Epithelial cell of proximal tubule (primary cell): Measurements from ENCODE around the gene TBC1D17. TPM values are rescaled to one million over a fixed set of nuclear protein-coding genes. Genes with fewer than 3 reads are reported as not detected.
"Not testable (repeated sequence)": the region's sequence is repeated elsewhere in the genome, so short reads cannot be mapped to it uniquely, and the experiment has no call there.

ENCODE experiments used
- DNase-seq: peaks from one replicate; pipeline ENCODE4 v3.0.0-alpha.2; 2011; ENCODE audit warnings: low read depth
- H3K4me3 ChIP-seq: 2 replicates; pipeline ENCODE4 v1.5.1; 2011; ENCODE audit warnings: low read depth, mild to moderate bottlenecking, low read length
- total RNA-seq: library from RNA; depleted of rRNA; stranded (reverse); fragments of >200 nt; gene quantifications from 2 replicates; pipeline ENCODE4 v1.2.3, GENCODE V29; 2015
- TF ChIP-seq, protein P1 (sequence below): conservative IDR thresholded peaks from 2 replicates; pipeline ENCODE4 v1.5.1; 2012; ENCODE audit warnings: low read depth, mild to moderate bottlenecking, low read length

The TBC1D17 gene
- total RNA-seq, 1 donor from 2014 or later = 11.9 TPM

DNA sequence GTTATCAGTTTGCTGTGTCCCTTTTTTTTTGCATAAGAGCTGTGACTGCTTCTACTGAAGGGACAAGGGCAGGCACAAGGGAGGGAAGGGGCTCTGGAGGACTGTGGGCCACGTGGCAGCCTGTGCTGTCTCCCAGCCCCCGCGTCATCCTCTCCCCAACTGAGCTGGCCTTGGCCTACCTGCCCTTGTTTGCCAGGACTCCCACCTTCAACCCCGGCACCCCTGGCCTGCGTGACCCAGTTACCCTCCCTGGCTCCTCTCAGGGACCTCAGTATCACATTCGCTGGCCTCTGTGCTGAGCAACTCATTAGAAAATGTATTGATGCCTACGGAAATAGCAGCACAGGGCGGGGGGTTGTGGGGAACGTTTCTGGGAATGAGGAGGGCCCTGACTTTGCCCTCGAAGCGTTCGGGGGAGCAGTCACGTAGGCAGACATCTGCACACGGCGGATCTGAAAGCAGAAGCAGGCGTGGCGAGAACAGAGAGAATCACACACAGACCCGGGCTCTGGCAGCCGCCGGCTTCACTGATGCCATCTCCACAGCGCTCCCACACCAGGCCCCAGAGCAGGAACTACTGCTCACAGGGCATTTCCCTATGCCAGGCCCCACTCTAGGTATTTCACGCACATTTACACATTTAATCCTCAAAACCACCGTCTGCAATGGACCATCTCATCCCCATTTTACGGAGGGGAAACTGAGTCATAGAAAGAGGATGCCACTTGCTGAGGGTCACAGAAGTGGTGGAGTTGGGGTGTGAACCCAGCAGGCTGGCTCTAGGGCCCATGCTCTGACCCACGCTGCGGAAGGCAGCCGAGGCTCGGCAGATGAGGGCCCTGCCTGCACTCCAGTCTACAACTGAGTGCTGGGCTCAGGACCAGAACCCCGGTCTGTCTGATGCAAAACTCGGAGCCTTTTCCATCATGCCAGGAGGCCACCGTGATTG is 45.8 kb downstream of the TBC1D17 start:
- DNase-seq = no peak
- no peak overlapping the region for H3K4me3 ChIP-seq
- TF ChIP-seq, protein P1, sequence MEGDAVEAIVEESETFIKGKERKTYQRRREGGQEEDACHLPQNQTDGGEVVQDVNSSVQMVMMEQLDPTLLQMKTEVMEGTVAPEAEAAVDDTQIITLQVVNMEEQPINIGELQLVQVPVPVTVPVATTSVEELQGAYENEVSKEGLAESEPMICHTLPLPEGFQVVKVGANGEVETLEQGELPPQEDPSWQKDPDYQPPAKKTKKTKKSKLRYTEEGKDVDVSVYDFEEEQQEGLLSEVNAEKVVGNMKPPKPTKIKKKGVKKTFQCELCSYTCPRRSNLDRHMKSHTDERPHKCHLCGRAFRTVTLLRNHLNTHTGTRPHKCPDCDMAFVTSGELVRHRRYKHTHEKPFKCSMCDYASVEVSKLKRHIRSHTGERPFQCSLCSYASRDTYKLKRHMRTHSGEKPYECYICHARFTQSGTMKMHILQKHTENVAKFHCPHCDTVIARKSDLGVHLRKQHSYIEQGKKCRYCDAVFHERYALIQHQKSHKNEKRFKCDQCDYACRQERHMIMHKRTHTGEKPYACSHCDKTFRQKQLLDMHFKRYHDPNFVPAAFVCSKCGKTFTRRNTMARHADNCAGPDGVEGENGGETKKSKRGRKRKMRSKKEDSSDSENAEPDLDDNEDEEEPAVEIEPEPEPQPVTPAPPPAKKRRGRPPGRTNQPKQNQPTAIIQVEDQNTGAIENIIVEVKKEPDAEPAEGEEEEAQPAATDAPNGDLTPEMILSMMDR = no peak

DNA sequence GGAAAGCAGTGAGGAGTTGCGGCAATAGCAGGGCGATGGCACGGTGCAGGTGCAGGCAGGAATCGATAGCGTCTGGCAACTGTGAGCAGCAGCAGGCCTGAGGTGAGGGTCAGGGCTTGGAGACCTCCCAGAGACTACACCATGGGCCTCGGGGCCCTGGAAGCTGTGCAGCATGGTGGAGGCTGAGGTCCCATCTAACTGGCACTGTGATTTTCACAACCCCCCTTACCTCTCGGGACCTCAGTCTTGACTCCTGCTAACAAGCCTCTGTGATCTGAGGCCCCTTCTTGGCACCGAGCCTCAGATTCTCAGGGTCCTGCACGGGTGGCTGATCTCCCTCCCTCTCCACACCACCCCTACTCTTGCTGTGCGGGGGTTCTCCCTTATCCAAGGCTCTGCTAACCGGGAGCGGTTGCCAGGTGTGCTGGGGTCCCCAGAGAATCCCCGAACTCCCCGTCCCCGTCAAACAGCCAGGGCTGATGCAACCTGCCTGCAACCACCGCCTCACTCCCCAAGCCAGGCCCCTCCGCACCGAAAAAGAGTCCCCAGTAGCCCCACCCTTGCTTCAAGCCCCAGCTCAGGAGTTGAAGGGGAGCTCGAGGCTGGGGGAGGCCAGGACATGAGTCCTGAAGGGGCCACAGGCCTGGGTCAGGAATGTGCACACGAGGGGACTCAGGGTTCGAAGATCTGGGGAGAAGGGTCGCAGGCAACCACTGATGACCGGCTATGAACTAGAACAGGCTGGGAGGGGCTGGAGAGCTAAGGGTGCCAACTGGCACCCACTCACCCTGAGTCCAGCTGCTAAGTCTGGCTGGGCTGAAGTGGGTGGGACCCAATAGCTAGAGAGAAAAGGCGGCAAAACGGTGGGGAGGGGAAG is 46.7 kb downstream of the TBC1D17 start:
- TF ChIP-seq, protein P1 = no peak
- no peak for DNase-seq
- no peak overlapping the region for H3K4me3 ChIP-seq

DNA sequence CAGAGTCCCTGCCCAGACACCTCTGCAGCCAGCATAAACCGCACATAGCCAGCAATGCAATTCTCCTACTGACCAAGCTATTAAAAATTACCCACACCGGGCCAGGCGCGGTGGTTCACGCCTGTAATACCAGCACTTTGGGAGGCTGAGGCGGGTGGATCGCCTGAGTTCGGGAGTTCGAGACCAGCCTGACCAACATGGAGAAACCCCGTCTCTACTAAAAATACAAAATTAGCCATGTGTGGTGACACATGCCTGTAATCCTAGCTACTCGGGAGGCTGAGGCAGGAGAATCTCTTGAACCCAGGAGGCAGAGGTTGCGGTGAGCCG is 47.3 kb downstream of the TBC1D17 start:
- DNase-seq, H3K4me3 ChIP-seq: not testable (repeated sequence)

DNA sequence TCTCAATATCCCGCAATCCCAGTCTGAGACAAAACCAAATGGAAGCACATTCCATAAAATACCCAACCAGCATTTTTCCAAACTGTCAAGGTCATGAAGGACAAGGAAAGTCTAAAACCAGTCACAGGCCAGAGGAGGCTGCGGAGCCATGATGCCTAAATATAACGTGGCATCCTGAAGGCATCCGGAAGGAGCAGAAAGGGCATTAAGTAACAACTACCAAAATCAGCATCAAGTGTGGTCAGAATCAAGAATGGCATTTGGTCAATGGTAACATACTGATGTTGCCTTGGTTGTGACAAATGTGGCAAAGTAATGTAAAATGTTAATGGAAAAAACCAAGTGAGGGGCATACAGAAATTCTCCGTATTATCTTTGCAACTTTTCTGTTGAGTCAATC is 48.0 kb downstream of the TBC1D17 start:
- H3K4me3 ChIP-seq = no peak overlapping the region
- TF ChIP-seq, protein P1 = no peak
- DNase-seq = no peak

DNA sequence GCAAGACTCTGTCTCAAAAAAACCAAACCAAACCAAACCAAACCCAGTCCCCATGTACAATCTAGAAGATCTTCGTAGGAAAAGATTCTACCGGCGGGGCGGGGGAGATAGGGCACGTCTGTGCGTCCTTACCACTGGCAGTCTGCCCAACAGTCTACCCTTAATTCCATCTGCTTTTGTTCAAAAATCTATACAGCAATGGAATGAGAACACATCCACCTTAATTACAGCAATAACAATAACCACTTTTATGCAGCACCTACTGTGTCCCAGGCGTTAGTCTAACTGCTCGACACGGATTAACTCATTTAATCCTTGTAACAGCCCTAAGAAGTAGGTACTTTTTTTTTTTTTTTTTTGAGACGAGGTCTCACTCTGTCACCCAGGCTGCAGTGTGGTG is 49.0 kb downstream of the TBC1D17 start:
- no peak for DNase-seq
- H3K4me3 ChIP-seq = no peak overlapping the region
- TF ChIP-seq, protein P1 = no peak

DNA sequence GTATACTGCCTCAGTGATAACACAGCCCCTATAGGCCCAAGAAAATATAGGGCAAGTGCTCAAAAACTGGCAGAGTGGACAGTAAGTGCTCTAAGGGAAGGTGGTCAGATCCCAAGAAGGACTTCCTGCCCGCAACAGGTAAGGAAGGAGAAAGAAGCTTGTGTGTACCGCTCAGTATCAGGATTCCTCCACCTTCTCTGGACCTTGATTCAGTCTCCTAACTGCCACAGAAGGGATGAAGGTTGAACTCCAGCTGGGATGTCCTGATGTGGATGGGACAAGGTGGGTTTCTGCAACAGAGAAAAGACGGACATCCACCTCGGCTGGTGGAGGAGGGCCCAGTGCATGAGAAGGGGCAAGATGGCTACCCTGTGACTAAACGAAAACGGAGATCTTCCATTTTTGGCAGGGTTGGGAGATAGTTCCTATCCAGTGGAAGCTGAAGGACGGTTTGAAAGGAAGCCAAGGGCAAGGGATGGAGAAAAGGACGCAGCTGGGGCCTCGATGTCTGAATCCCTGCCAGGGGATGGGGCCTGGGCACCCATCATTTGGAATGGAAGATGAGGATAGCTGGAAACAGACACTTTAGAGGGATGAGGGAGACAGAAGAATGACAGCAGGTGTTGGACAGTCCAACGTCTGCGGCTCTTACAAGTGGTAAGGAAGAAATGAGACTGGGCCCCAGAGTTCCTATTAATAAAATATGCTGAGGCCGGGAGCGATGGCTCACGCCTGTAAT is 50.2 kb downstream of the TBC1D17 start:
- H3K4me3 ChIP-seq = peak overlapping the region; percentile 92
- TF ChIP-seq, protein P1 = no peak
- DNase-seq = no peak

DNA sequence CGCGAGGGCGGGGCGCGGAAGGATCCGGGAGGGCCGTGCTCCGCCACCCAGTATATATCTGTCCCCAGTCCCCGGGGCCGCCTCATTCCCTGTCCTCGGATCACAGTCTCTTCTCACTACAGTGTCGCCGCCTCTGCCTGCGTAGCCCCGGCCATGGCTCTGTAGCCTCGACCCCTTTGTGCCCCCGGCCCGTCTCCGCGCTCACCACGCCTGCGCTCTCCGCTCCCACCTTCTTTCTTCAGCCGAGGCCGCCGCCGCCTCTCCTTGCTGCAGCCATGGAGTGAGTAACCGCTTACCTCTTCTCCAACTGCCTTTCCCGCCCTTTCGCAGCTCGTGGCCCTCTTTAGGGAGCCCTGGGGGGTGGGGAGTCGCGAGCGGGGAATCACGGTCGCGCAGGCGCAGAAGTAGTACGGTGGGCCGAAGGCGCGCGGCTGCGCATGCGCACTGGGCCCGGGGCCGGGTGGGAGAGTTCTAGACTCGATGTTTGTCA is 51.7 kb downstream of the TBC1D17 start, which contains the start of the genes ATF5 and NUP62:
ATF5 (plus strand) TSS at position 85 of the 490 bp plus-strand sequence. CDS start 1,646 bp downstream, outside the sequence.
NUP62 (minus strand) TSS at position 384 of the 490 bp plus-strand sequence. CDS start 19,697 bp downstream, outside the sequence.
- no peak for DNase-seq
- TF ChIP-seq, protein P1 = no peak
- peak within 1 kb of the TSS; percentile 92 for H3K4me3 ChIP-seq
